Stomach smooth muscle (tissue), 2 donors: ENCODE measurements around the gene PANK1.

Experiments used
- H3K27ac ChIP-seq: one replicate; pipeline ENCODE4 v1.7.0; 2013; ENCODE audit warnings: mild to moderate bottlenecking, low read length, inconsistent platforms
- H3K27me3 ChIP-seq, 2 donors: one replicate each; pipeline ENCODE4 v1.7.0; 2013; ENCODE audit warnings: low read length in 2 of 2; ENCODE audit not compliant: insufficient read depth in 2 of 2, control insufficient read depth in 1 of 2
- H3K36me3 ChIP-seq, 2 donors: one replicate each; pipeline ENCODE4 v1.7.0; 2013; ENCODE audit warnings: low read length in 2 of 2; ENCODE audit not compliant: control insufficient read depth in 2 of 2, insufficient read depth in 2 of 2
- H3K4me1 ChIP-seq: one replicate; pipeline ENCODE4 v1.7.0; 2013; ENCODE audit warnings: low read length; ENCODE audit not compliant: control insufficient read depth, insufficient read depth
- H3K4me3 ChIP-seq, 2 donors: one replicate each; pipeline ENCODE4 v1.7.0; 2013; ENCODE audit warnings: low read length in 2 of 2
- H3K9ac ChIP-seq, 2 donors: one replicate each; pipeline ENCODE4 v1.7.0; 2013; ENCODE audit warnings: low read length in 2 of 2, mild to moderate bottlenecking in 1 of 2
- H3K9me3 ChIP-seq, 2 donors: one replicate each; pipeline ENCODE4 v1.7.0; 2013; ENCODE audit warnings: low read length in 2 of 2; ENCODE audit not compliant: control insufficient read depth in 2 of 2
- donor health status: healthy.
- donor health status: Pancreatic carcinoma.

Gene PANK1

DNA sequence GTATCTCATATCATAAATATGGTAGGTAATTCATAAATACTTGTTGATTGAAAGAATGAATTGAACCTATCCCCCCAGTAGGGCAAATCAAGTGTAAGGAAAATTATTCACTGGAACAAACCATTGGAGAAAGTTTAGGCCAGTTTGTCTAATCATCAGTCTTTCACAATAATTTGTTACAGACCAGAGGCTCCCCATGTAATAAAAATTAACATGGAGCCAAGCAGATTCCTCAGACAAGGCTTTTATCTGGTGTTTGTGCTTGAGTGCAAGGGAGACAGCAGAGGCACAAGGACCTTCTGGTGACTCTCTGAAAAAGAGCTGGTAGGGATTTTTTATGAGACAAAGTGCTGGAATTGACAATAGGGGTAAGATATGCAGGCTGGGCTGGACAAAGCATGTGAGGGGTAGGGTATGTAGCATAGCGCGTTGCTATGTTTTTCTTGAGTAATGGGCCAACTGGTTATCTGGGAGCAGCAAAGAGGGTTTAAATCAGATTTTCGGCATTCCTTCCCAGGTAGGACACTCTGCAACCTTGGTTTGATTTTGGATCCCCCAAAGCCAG, 7.8 kb upstream of the PANK1 start:
- Histone ChIP-seq H3K9ac (no peak overlapping the region), H3K9me3 (no peaks in the 10 kb centered on the region), H3K27me3 (no peaks in the 10 kb centered on the region), H3K36me3 (no peaks in the 10 kb centered on the region), H3K4me3 (no peak overlapping the region), H3K27ac (no peak overlapping the region), H3K4me1 (no peaks in the 10 kb centered on the region)

DNA sequence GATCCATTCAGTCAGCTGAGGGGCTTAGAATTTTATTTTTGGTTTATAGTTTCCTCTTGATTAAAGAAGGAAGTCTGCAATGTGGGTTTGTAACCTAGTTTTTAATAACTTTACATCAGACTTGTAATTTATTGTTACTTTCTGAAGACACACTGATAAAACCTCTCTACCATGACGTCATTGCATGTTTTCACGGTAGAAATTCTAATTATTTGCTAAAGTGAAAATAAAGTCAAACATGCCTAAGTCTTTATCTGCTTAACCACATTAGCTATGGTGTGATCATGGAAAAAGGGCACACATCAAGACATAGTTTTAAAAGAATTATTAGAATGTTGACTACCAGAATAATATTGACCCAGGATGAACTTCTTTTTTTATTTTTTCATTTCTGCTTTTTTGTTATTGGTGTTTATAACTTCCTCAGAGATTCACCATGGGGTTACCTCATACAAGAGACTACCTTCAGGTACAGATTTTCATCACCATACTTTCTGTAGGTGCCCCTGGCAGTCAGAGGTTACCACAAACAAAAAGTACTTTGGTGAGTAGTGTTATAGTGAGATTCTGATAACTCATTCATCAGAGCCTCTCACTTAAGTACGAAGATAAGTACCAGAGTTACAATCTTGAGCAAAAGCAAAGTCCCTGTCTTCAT, 7.0 kb upstream of the PANK1 start:
- Histone ChIP-seq H3K27ac (no peak overlapping the region), H3K27me3 (no peaks in the 10 kb centered on the region), H3K9me3 (no peaks in the 10 kb centered on the region), H3K4me1 (no peaks in the 10 kb centered on the region), H3K9ac (no peak overlapping the region), H3K36me3 (no peaks in the 10 kb centered on the region), H3K4me3 (no peak overlapping the region)

- Histone ChIP-seq H3K9me3 (no peaks in the 10 kb centered on the region), H3K4me3 (no peak overlapping the region), H3K4me1 (no peaks in the 10 kb centered on the region), H3K36me3 (no peaks in the 10 kb centered on the region), H3K27ac (no peak overlapping the region), H3K9ac (no peak overlapping the region), H3K27me3 (no peaks in the 10 kb centered on the region)
These were observed 6.3 kb upstream of the PANK1 start for GRCh38 chr10:89651205-89651915.

DNA sequence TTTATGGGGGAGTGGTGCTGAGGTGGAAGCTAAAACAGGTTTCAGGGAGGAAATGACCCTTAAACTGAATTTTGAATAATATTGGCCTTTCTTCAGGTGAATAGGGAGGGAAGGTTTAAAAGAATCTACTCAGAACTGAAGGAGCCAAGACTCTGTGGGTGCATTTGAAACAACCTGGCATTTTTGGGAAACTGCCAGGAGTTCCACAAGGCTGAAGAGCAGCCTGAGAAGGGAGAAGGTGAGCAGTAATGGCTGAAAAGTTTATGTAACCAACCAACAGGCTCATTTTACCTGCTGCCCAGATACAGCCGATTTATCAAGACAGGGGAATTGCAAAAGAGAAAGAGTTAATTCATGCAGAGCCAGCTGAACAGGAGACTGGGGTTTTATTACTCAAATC, 4.0 kb upstream of the PANK1 start:
- no peak overlapping the region for H3K27ac ChIP-seq

GRCh38 chr10:89648074-89648473, 3.0 kb upstream of the PANK1 start:
- H3K27ac ChIP-seq: no peak overlapping the region
- H3K36me3 ChIP-seq: no peaks in the 10 kb centered on the region
- peaks cover 8% of the 10 kb centered on the region for H3K4me1 ChIP-seq
- H3K27me3 ChIP-seq: no peaks in the 10 kb centered on the region
- H3K9ac ChIP-seq: no peak overlapping the region
- no peak overlapping the region for H3K4me3 ChIP-seq
- H3K9me3 ChIP-seq: no peaks in the 10 kb centered on the region

More for the DNA sequence above, 4.0 kb upstream of the PANK1 start:
- no peaks in the 10 kb centered on the region for H3K9me3 ChIP-seq
- no peaks in the 10 kb centered on the region for H3K27me3 ChIP-seq
- H3K36me3 ChIP-seq: no peaks in the 10 kb centered on the region
- H3K4me3 ChIP-seq: no peak overlapping the region
- H3K9ac ChIP-seq: no peak overlapping the region
- peaks cover 8% of the 10 kb centered on the region for H3K4me1 ChIP-seq

GRCh38 chr10:89646889-89647657, 2.0 kb upstream of the PANK1 start:
- H3K4me1 ChIP-seq: peaks cover 8% of the 10 kb centered on the region
- no peak overlapping the region for H3K4me3 ChIP-seq
- no peak overlapping the region for H3K9ac ChIP-seq

DNA sequence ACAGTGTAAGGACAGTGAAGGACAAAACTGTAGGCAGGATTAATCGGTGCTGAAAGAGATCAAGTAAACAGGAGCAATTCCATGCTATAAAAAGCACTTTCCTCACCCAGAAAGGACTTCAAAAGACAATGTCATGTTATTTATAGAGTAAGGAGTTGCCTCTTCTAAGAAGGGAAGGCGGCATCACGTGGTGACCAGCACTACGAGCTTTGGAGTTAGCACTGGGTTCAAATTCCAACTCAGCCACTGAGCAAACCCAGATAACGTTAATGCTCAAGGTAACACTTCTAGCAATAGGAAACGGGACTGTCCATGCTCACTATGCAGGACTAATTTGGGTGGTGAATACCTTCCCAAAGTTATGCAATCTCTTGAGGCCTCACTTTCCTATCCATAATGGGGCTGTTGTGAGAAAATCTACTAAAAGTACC, 715 bp upstream of the PANK1 start:
- peak overlapping the region; percentile 85 to 90 for H3K4me3 ChIP-seq
- no peaks in the 10 kb centered on the region for H3K9me3 ChIP-seq
- H3K36me3 ChIP-seq: no peaks in the 10 kb centered on the region
- H3K27ac ChIP-seq: peak overlapping the region; percentile 77
- no peaks in the 10 kb centered on the region for H3K27me3 ChIP-seq
- peak overlapping the region; percentile 43 to 61 for H3K9ac ChIP-seq
- H3K4me1 ChIP-seq: peaks cover 8% of the 10 kb centered on the region

More at GRCh38 chr10:89646889-89647657, 2.0 kb upstream of the PANK1 start:
- Histone ChIP-seq H3K27ac (no peak overlapping the region), H3K36me3 (no peaks in the 10 kb centered on the region), H3K27me3 (no peaks in the 10 kb centered on the region), H3K9me3 (no peaks in the 10 kb centered on the region)

DNA sequence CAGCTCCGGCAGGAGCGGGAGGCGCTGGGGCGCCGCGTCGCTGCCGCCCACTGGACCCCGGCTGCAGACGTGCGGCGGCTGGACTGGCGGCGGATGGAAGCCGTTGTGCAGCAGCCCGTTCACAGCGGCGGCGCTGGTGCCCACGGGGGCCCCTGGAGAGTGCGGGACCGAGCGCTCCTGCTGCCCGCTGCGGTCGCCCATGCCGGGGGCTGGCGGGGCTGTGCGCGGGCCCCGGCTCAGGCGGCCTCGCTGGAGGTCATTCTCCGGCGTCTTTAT, 413 bp downstream of the PANK1 start:
- H3K4me3 ChIP-seq: peak overlapping the region; percentile 85 to 90
- no peaks in the 10 kb centered on the region for H3K9me3 ChIP-seq
- H3K27me3 ChIP-seq: no peaks in the 10 kb centered on the region
- H3K9ac ChIP-seq: peak overlapping the region; percentile 56 to 64
- H3K27ac ChIP-seq: peak overlapping the region; percentile 77
- peaks cover 8% of the 10 kb centered on the region for H3K4me1 ChIP-seq
- H3K36me3 ChIP-seq: no peaks in the 10 kb centered on the region

- Histone ChIP-seq H3K27me3 (no peaks in the 10 kb centered on the region), H3K27ac (peak overlapping the region; percentile 77), H3K9ac (peak overlapping the region; percentile 56 to 64), H3K36me3 (no peaks in the 10 kb centered on the region), H3K4me1 (peaks cover 8% of the 10 kb centered on the region), H3K4me3 (peak overlapping the region; percentile 85 to 90), H3K9me3 (no peaks in the 10 kb centered on the region)
These were observed 991 bp downstream of the PANK1 start for GRCh38 chr10:89643812-89644690.

GRCh38 chr10:89643431-89643811, 1.6 kb downstream of the PANK1 start:
- no peaks in the 10 kb centered on the region for H3K36me3 ChIP-seq
- no peak overlapping the region for H3K9ac ChIP-seq
- H3K4me3 ChIP-seq: peak overlapping the region; percentile 85 to 90
- H3K9me3 ChIP-seq: no peaks in the 10 kb centered on the region
- no peaks in the 10 kb centered on the region for H3K27me3 ChIP-seq
- no peak overlapping the region for H3K27ac ChIP-seq
- H3K4me1 ChIP-seq: peaks cover 8% of the 10 kb centered on the region
